Stimulated activated naive B cell treated with anti-CD40 and anti-IgM and Interleukin-4, amounts not matched to agents 10 μg/mL and 1 μg/mL and 100 μg/mL, for 72 hours (primary cell): ENCODE results near the gene BRCA2.
"Not testable (repeated sequence)": the region's sequence is repeated elsewhere in the genome, so short reads cannot be mapped to it uniquely, and the experiment has no call there.

ENCODE experiments used
- ATAC-seq, 2 donors: fragments of 150-1000 bp; cut with Tn5 transposase; replicated peaks; 2 replicates each; pipeline ENCODE4 v1.10.0; 2021; ENCODE audit warnings: moderate library complexity in 1 of 2
- DNase-seq: peaks from one replicate; pipeline ENCODE4 v3.0.0; 2021
- H3K27ac Mint-ChIP-seq: one replicate; pipeline ENCODE4 v1.8.0; 2022; ENCODE audit warnings: mild to moderate bottlenecking, mixed read lengths
- H3K27me3 Mint-ChIP-seq, 2 donors: one replicate each; pipeline ENCODE4 v1.8.0; 2022; ENCODE audit warnings: mixed read lengths in 2 of 2
- H3K36me3 Mint-ChIP-seq, 2 donors: one replicate each; pipeline ENCODE4 v1.8.0; 2022; ENCODE audit warnings: mixed read lengths in 2 of 2, mild to moderate bottlenecking in 1 of 2
- H3K4me1 Mint-ChIP-seq, 2 donors: one replicate each; pipeline ENCODE4 v1.8.0; 2022; ENCODE audit warnings: mixed read lengths in 2 of 2, mild to moderate bottlenecking in 1 of 2
- H3K4me3 Mint-ChIP-seq, 2 donors: one replicate each; pipeline ENCODE4 v1.8.0; 2022; ENCODE audit warnings: mild to moderate bottlenecking in 2 of 2, mixed read lengths in 2 of 2, moderate library complexity in 1 of 2
- H3K9me3 Mint-ChIP-seq, 2 donors: one replicate each; pipeline ENCODE4 v1.8.0; 2022; ENCODE audit warnings: mixed read lengths in 2 of 2, mild to moderate bottlenecking in 1 of 2

The BRCA2 gene

GRCh38 chr13:32320528-32320927, 5.2 kb downstream of the BRCA2 start:
- Mint-ChIP-seq H3K4me1 (no peaks in the 10 kb centered on the region), H3K36me3 (peaks cover 15 to 20% of the 10 kb centered on the region in 2 donors), H3K27me3 (no peaks in the 10 kb centered on the region), H3K4me3 (no peak overlapping the region), H3K27ac (no peak overlapping the region), H3K9me3 (no peaks in the 10 kb centered on the region)
- DNase-seq (no peak), ATAC-seq (no peak)

- Mint-ChIP-seq H3K4me3 (no peak overlapping the region), H3K9me3 (no peaks in the 10 kb centered on the region), H3K4me1 (no peaks in the 10 kb centered on the region), H3K27me3 (no peaks in the 10 kb centered on the region), H3K36me3 (peaks cover 15 to 23% of the 10 kb centered on the region in 2 donors), H3K27ac (no peak overlapping the region)
- DNase-seq: no peak
- no peak for ATAC-seq
Observed at GRCh38 chr13:32323912-32324311, 8.6 kb downstream of the BRCA2 start.

DNA sequence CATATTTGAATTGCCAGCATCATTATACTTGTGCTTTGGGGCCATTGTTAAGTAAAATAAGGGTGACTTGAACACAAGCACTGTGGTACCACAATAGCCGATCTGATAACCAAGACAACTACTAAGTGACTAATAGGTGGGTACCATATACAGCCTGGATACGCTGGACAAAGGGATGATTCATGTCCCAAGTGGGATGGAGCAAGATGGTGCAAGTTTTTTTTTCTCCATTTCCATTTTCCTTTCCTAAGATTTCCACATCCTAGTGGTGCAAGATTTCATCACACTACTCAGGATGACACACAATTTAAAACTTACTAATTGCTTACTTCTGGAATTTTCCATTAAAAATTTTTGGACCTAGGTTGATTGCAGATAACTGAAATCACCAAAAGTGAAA, 15.1 kb downstream of the BRCA2 start:
- peaks cover 26 to 41% of the 10 kb centered on the region in 2 donors for H3K36me3 Mint-ChIP-seq
- no peak for DNase-seq
- H3K27ac Mint-ChIP-seq: no peak overlapping the region
- H3K9me3 Mint-ChIP-seq: peaks cover 0 to 2% of the 10 kb centered on the region in 2 donors
- no peaks in the 10 kb centered on the region for H3K27me3 Mint-ChIP-seq
- no peaks in the 10 kb centered on the region for H3K4me1 Mint-ChIP-seq
- no peak for ATAC-seq
- H3K4me3 Mint-ChIP-seq: no peak overlapping the region

GRCh38 chr13:32334671-32335070, 19.4 kb downstream of the BRCA2 start:
- H3K36me3 Mint-ChIP-seq: peaks cover 42 to 59% of the 10 kb centered on the region in 2 donors
- ATAC-seq: no peak
- H3K27ac Mint-ChIP-seq: no peak overlapping the region
- H3K4me3 Mint-ChIP-seq: no peak overlapping the region
- H3K9me3 Mint-ChIP-seq: peaks cover 0 to 2% of the 10 kb centered on the region in 2 donors
- no peaks in the 10 kb centered on the region for H3K27me3 Mint-ChIP-seq
- no peaks in the 10 kb centered on the region for H3K4me1 Mint-ChIP-seq
- no peak for DNase-seq

- Mint-ChIP-seq H3K4me3 (no peak overlapping the region), H3K36me3 (peaks cover 19 to 27% of the 10 kb centered on the region in 2 donors), H3K4me1 (peaks cover 5% of the 10 kb centered on the region in 2 donors), H3K9me3 (peaks cover 2 to 4% of the 10 kb centered on the region in 2 donors), H3K27ac (no peak overlapping the region), H3K27me3 (no peaks in the 10 kb centered on the region)
- DNase-seq: no peak
- no peak for ATAC-seq
Observed at GRCh38 chr13:32340914-32341313, 25.6 kb downstream of the BRCA2 start.

DNA sequence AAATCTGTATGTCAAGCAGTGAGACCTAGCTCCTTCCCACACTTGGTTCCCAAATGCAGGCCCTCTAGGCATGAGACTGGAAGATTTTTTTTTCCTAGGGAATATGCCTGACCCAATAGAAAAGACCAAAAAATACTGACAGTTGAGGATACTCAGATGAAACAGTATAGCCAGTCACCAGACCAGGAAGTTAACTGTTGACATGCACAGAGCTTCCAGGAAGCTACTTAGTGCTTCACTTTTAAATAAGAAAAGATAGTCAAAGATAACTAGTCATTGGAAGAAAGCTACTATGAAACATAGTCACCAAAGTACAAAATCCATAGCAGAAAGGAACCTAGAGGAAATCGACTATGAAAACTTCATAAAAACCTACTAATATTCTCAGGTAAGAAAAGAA, 32.3 kb downstream of the BRCA2 start:
- no peak for ATAC-seq
- Mint-ChIP-seq H3K4me3 (no peak overlapping the region), H3K36me3 (peaks cover 32 to 40% of the 10 kb centered on the region in 2 donors), H3K27ac (no peak overlapping the region), H3K27me3 (no peaks in the 10 kb centered on the region), H3K9me3 (no peaks in the 10 kb centered on the region), H3K4me1 (peaks cover 0 to 2% of the 10 kb centered on the region in 2 donors)
- no peak for DNase-seq

DNA sequence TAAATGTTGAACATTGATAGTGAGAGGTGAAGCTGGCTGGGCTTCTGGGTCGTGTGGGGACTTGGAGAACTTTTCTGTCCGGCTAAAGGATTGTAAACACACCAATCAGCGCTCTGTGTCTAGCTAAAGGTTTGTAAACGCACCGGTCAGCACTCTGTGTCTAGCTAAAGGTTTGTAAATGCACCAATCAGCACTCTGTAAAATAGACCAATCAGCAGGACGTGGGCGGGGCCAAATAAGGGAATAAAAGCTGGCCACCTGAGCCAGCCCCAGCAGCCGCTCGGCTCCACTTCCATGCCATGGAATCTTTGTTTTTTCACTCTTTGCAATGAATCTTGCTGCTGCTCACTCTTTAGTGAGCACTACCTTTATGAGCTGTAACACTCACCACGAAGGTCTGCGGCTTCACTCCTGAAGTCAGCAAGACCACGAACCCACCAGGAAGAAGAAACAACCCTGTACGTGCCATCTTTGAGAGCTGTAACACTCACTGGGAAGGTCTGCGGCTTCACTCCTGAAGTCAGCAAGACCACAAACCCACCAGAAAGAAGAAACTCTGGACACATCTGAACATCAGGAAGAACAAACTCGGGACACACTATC, 35.6 kb downstream of the BRCA2 start:
- not testable (repeated sequence) for H3K4me1 Mint-ChIP-seq, H3K4me3 Mint-ChIP-seq, DNase-seq, H3K27ac Mint-ChIP-seq, H3K27me3 Mint-ChIP-seq, ATAC-seq, H3K9me3 Mint-ChIP-seq
- peaks cover 31 to 37% of the 10 kb centered on the region in 2 donors for H3K36me3 Mint-ChIP-seq

DNA sequence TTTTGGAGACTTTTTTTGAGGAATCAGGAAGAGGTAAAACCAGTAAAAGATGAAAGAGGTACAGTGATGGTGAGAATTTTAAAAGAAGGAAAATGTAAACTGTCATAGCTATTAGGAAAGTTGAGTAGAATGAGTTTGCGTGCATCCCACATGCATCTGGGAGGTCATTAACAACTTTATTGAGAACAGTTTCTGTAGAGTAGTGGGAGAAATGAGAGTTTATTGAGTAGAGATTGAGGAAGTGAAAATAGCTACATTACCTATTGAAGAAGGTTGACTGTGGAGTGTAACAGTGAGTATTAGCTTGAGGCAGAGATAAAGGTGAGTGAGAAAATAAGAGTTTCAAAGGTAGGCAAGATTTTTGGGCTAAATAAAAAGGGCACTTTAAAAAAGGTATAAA, 38.7 kb downstream of the BRCA2 start:
- Mint-ChIP-seq H3K27me3 (no peaks in the 10 kb centered on the region), H3K9me3 (no peaks in the 10 kb centered on the region), H3K4me3 (no peak overlapping the region), H3K36me3 (peaks cover 19% of the 10 kb centered on the region in 2 donors), H3K4me1 (peaks cover 0 to 2% of the 10 kb centered on the region in 2 donors), H3K27ac (no peak overlapping the region)
- ATAC-seq (peak; percentile 80 to 82), DNase-seq (no peak)

DNA sequence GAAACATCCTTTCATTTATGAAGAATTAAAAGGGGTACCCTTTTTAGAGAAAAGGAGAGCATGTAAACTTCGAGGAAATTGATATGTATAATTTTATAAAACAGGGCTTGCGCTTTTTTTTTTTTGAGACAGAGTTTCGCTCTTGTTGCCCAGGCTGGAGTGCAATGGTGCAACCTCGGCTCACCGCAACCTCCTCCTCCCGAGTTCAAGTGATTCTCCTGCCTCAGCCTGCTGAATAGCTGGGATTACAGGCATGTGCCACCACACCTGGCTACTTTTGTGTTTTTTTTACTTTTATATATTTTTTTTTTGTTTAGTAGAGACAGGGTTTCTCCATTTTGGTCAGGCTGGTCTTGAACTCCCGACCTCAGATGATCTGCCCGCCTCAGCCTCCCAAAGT, 40.6 kb downstream of the BRCA2 start:
- H3K9me3 Mint-ChIP-seq, DNase-seq, H3K4me3 Mint-ChIP-seq, H3K4me1 Mint-ChIP-seq, ATAC-seq, H3K27me3 Mint-ChIP-seq, H3K27ac Mint-ChIP-seq: not testable (repeated sequence)
- peaks cover 16 to 17% of the 10 kb centered on the region in 2 donors for H3K36me3 Mint-ChIP-seq

DNA sequence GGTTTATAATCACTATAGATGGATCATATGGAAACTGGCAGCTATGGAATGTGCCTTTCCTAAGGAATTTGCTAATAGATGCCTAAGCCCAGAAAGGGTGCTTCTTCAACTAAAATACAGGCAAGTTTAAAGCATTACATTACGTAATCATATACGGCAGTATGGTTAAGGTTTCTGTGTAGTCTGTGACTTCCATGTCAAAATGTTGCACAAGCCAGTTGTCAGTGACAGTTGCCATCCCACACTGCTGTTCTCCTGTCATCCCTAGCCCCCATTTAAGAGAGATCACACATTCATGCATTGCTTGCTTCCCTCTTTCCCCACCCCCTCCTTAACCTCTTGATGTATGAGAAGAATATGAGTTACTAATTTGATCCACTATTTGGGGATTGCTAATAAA, 47.3 kb downstream of the BRCA2 start:
- Mint-ChIP-seq H3K27ac (no peak overlapping the region), H3K4me3 (no peak overlapping the region), H3K27me3 (no peaks in the 10 kb centered on the region), H3K9me3 (no peaks in the 10 kb centered on the region), H3K4me1 (no peaks in the 10 kb centered on the region), H3K36me3 (peaks cover 16 to 30% of the 10 kb centered on the region in 2 donors)
- ATAC-seq (no peak), DNase-seq (no peak)

- no peak for ATAC-seq
- Mint-ChIP-seq H3K4me3 (no peak overlapping the region), H3K36me3 (peaks cover 34 to 51% of the 10 kb centered on the region in 2 donors)
Observed at GRCh38 chr13:32370805-32371204, 55.5 kb downstream of the BRCA2 start.

GRCh38 chr13:32376642-32377415, 61.5 kb downstream of the BRCA2 start:
- no peak overlapping the region for H3K4me3 Mint-ChIP-seq
- ATAC-seq (no peak), DNase-seq (no peak)
- no peaks in the 10 kb centered on the region for H3K27me3 Mint-ChIP-seq
- H3K9me3 Mint-ChIP-seq: peaks cover 9 to 13% of the 10 kb centered on the region in 2 donors
- H3K4me1 Mint-ChIP-seq: no peaks in the 10 kb centered on the region
- no peak overlapping the region for H3K27ac Mint-ChIP-seq
- peaks cover 30 to 41% of the 10 kb centered on the region in 2 donors for H3K36me3 Mint-ChIP-seq

More at GRCh38 chr13:32370805-32371204, 55.5 kb downstream of the BRCA2 start:
- no peaks in the 10 kb centered on the region for H3K27me3 Mint-ChIP-seq
- no peak overlapping the region for H3K27ac Mint-ChIP-seq
- DNase-seq: no peak
- H3K9me3 Mint-ChIP-seq: peaks cover 9 to 13% of the 10 kb centered on the region in 2 donors
- no peaks in the 10 kb centered on the region for H3K4me1 Mint-ChIP-seq

DNA sequence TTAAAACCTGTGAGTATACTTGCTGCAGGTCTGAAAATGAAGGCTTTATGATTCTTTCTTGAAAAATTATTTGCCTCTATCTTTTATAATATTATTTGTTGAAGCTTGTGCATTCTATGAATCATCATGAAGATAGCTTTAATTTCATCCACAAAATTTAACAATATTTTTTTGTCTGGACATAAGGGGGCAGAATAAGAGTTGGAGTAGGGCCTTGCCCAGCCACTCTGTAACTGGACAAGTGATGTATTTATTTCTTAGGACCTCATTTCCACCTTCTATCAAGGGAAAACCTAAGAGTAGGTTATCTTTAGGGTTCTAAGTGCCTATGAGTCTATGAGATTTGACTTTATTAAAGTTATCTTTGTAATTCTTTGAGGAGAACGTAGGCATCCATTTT, 62.7 kb downstream of the BRCA2 start:
- H3K9me3 Mint-ChIP-seq: peaks cover 9 to 13% of the 10 kb centered on the region in 2 donors
- no peak for DNase-seq
- H3K4me1 Mint-ChIP-seq: no peaks in the 10 kb centered on the region
- peaks cover 20 to 31% of the 10 kb centered on the region in 2 donors for H3K36me3 Mint-ChIP-seq
- no peak for ATAC-seq
- no peaks in the 10 kb centered on the region for H3K27me3 Mint-ChIP-seq
- no peak overlapping the region for H3K27ac Mint-ChIP-seq
- no peak overlapping the region for H3K4me3 Mint-ChIP-seq

DNA sequence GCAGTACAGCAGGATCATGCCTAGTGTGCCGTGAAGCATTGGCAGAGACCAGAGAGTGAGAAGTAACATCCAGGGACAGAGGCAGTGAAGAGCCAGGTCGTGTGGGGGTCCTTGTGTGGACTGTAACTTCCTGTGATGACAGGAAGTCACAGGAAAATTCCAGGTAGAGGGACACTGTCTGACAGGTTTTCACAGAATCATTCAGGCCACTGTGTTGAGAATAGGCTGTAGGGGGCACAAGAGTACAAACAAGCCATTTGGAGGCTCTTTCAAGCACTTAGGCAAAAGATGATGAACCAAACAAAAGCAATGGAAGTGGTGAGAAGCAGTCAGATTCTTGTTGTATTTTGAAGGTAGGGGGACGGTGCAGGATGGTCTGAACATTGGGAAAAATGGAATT, 66.2 kb downstream of the BRCA2 start:
- ATAC-seq: no peak
- H3K4me3 Mint-ChIP-seq: no peak overlapping the region
- H3K27me3 Mint-ChIP-seq: no peaks in the 10 kb centered on the region
- no peaks in the 10 kb centered on the region for H3K4me1 Mint-ChIP-seq
- H3K27ac Mint-ChIP-seq: no peak overlapping the region
- no peak for DNase-seq
- H3K9me3 Mint-ChIP-seq: no peaks in the 10 kb centered on the region
- H3K36me3 Mint-ChIP-seq: peaks cover 0 to 6% of the 10 kb centered on the region in 2 donors
